ENCODE measurements around the gene LMNTD2.

The LMNTD2 gene

GRCh38 chr11:560305-561147 lies at the start of gene LMNTD2, which contains the start of gene RASSF7:
LMNTD2 (minus strand) TSS chr11:560738; CDS start chr11:560716, 22 bp downstream.
RASSF7 (plus strand) TSS chr11:560970; CDS start chr11:561769, 799 bp downstream.
- DNase-seq (ENCODE audit: low spot score), result peak; percentile 99

GRCh38 chr11:609341-609811 lies 48.8 kb upstream of the LMNTD2 start:
- DNase-seq (ENCODE audit: low spot score), result no peak

- DNase-seq (ENCODE audit: low spot score), result no peak
Measured at GRCh38 chr11:608791-609251, 48.3 kb upstream of the LMNTD2 start.

GRCh38 chr11:607971-608659 lies 47.6 kb upstream of the LMNTD2 start:
- no peak for DNase-seq (ENCODE audit: low spot score)

- DNase-seq (ENCODE audit: low spot score), result no peak
Measured at GRCh38 chr11:607020-607780, 46.7 kb upstream of the LMNTD2 start.

- no peak for DNase-seq (ENCODE audit: low spot score)
Measured at GRCh38 chr11:606245-606644, 45.7 kb upstream of the LMNTD2 start.

- DNase-seq (ENCODE audit: low spot score), result no peak
Measured at GRCh38 chr11:605286-606129, 45.0 kb upstream of the LMNTD2 start.

GRCh38 chr11:603154-603553 lies 42.6 kb upstream of the LMNTD2 start:
- DNase-seq (ENCODE audit: low spot score), result no peak

GRCh38 chr11:601573-602245 lies 41.2 kb upstream of the LMNTD2 start:
- DNase-seq (ENCODE audit: low spot score), result no peak

GRCh38 chr11:598005-598680 lies 37.6 kb upstream of the LMNTD2 start:
- DNase-seq (ENCODE audit: low spot score), result no peak

- DNase-seq (ENCODE audit: low spot score), result no peak
Measured at GRCh38 chr11:597166-597725, 36.7 kb upstream of the LMNTD2 start.

GRCh38 chr11:596374-596773 lies 35.8 kb upstream of the LMNTD2 start:
- DNase-seq (ENCODE audit: low spot score), result no peak

- DNase-seq (ENCODE audit: low spot score), result no peak
Measured at GRCh38 chr11:595400-595799, 34.9 kb upstream of the LMNTD2 start.

- DNase-seq (ENCODE audit: low spot score), result no peak
Measured at GRCh38 chr11:593347-593746, 32.8 kb upstream of the LMNTD2 start.

- DNase-seq (ENCODE audit: low spot score), result no peak
Measured at GRCh38 chr11:592918-593317, 32.4 kb upstream of the LMNTD2 start.

GRCh38 chr11:592501-592900 lies 32.0 kb upstream of the LMNTD2 start:
- no peak for DNase-seq (ENCODE audit: low spot score)

GRCh38 chr11:590997-591396 lies 30.5 kb upstream of the LMNTD2 start:
- DNase-seq (ENCODE audit: low spot score), result no peak

- no peak for DNase-seq (ENCODE audit: low spot score)
Measured at GRCh38 chr11:589798-590197, 29.3 kb upstream of the LMNTD2 start.

- peak; percentile 95 for DNase-seq (ENCODE audit: low spot score)
Measured at GRCh38 chr11:587978-588380, 27.4 kb upstream of the LMNTD2 start.

GRCh38 chr11:587546-587945 lies 27.0 kb upstream of the LMNTD2 start:
- DNase-seq (ENCODE audit: low spot score), result no peak
